ENCODE data around the gene SLC11A2. TPM values are rescaled to one million over a fixed set of nuclear protein-coding genes. Genes with fewer than 3 reads are reported as not detected.

SLC11A2 gene
- total and polyA plus RNA-seq, 2 of the 4 experiments (the other 2 are of a cell fraction) = 28.0 to 45.3 TPM

DNA sequence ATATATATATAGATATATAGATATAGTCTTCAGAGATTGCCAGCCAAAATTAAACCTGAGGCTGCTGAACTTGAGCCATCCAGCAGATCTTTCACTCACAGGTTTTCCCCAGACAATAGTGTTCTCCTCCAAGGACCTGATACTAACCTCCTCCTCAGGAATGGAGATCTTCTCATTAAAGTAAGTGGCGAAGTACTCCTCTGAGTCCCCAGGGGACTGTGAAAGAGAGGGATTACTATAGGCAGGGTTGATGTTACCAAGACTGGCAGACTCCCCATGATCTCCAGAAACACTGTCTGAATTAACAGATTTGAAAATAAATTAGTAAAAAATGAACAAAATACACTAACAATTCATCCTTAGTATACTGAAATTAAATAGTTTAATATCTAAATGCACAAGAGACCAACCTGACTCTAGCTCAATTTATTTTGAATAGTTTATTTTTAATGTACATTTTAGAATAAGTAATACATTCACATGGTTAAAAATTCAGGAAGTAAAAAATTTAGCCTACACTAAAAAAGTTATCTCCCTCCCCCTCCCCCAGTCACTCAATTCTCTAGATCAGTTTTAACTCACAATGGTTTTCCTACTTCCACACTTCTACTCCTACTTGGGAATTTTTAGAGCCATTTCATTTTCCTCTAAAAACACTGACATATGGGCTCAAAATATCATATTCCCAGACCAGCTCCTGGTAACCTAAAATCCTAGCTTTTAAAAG, 17.7 kb downstream of the SLC11A2 start:
- no peak overlapping the region for H3K18ac ChIP-seq (ENCODE audit: low read depth, low read length)
- H4K8ac ChIP-seq (ENCODE audit: low read depth in 2 of 2, low read length in 2 of 2) = no peak overlapping the region
- H3K36me3 ChIP-seq (ENCODE audit: control insufficient read depth, insufficient read depth, low read length) = peaks cover 19% of the 10 kb centered on the region
- H3K27ac ChIP-seq (ENCODE audit: insufficient read depth, low read length) = no peak overlapping the region
- DNase-seq (no peak), ATAC-seq (ENCODE audit: low read depth) (no peak)
- H3K4me2 ChIP-seq (ENCODE audit: low read depth, low read length) = no peak overlapping the region
- in situ Hi-C loops (cut with MboI; ENCODE audit: low sequenced_read_pairs) = no loop called here
- intact Hi-C loops (cut with micrococcal nuclease) = no loop called here
- H4K91ac ChIP-seq (ENCODE audit: insufficient read depth, low read depth, low read length) = no peak overlapping the region
- no peak overlapping the region for H3K9ac ChIP-seq (ENCODE audit: low read depth, low read length)
- H2BK5ac ChIP-seq (ENCODE audit: low read depth, low read length, poor library complexity, severe bottlenecking) = no peak overlapping the region
- H2AK5ac ChIP-seq (ENCODE audit: low read depth, low read length) = no peak overlapping the region
- H2BK20ac ChIP-seq (ENCODE audit: low read depth, low read length) = no peak overlapping the region
- H3K56ac ChIP-seq (ENCODE audit: extremely low read depth, insufficient read depth, low read length) = no peak overlapping the region
- H2AK9ac ChIP-seq (replicated peaks; ENCODE audit: low read depth, low read length, poor library complexity) = no peak overlapping the region
- no peak overlapping the region for H4K5ac ChIP-seq (ENCODE audit: low read depth, low read length)
- BruUV-seq (replicated peaks) = no TSS peak
- H3K4me1 ChIP-seq (ENCODE audit: control insufficient read depth, insufficient read depth, low read length) = peaks cover 3% of the 10 kb centered on the region
- H3K14ac ChIP-seq (replicated peaks; ENCODE audit: low read depth, low read length) = no peak overlapping the region
- H3K79me1 ChIP-seq (ENCODE audit: low read depth in 1 of 2, low read length in 2 of 2) = peaks cover 10 to 32% of the 10 kb centered on the region in 2 experiments
- 0 out of 2 replicates have a peak, but pooled peaks cover 3% of the 10 kb centered on the region for H3K9me1 ChIP-seq (ENCODE audit: insufficient read depth, low read length)
- ChIA-PET POLR2A (ENCODE audit: unreplicated experiment) (no interaction called here), CTCF (interaction anchor here (0.8 to 1.4 kb wide), 3 partner anchors 11 to 17 kb away, joined by 3 read pairs; partner anchors contain the start of gene SLC11A2)
- H2AFZ ChIP-seq (replicated peaks; ENCODE audit: low read length, poor library complexity) = no peak overlapping the region
- no peak overlapping the region for H3K4ac ChIP-seq (ENCODE audit: low read depth, low read length)
- H3K23ac ChIP-seq (ENCODE audit: low read depth, low read length) = no peak overlapping the region
- no peak overlapping the region for H3K4me3 ChIP-seq (ENCODE audit: insufficient read depth, low read depth, low read length)
- TF ChIP-seq USF2 (IDR thresholded peaks at IDR 0.05; ENCODE audit: low read depth, low read length) (no peak), BHLHE40 (IDR thresholded peaks at IDR 0.05; ENCODE audit: low read depth, low read length) (no peak), CTCF (conservative IDR thresholded peaks at IDR 0.05; ENCODE audit: low read depth, low read length) (no peak), RFX5 (IDR thresholded peaks at IDR 0.05; ENCODE audit: low read depth, low read length) (no peak), FOS (IDR thresholded peaks at IDR 0.05; ENCODE audit: low read depth, low read length) (no peak)
- dilution Hi-C loops (cut with HindIII; ENCODE audit: low sequenced_read_pairs, unreplicated experiment) = no loop called here
- no peaks in the 10 kb centered on the region for H3K27me3 ChIP-seq (ENCODE audit: control insufficient read depth, insufficient read depth, low read length)
- no CpG with 5 or more reads among the region's 1 CpG for WGBS, 2 experiments (ENCODE audit: extremely low coverage in 2 of 2, insufficient read length in 1 of 2)
- H4K20me1 ChIP-seq (ENCODE audit: insufficient read depth, low read length) = peaks cover 7% of the 10 kb centered on the region; the same call in 1 of the 2 replicates
- no peaks in the 10 kb centered on the region for H3K9me3 ChIP-seq (ENCODE audit: control insufficient read depth, insufficient read depth, low read length)
- H2BK15ac ChIP-seq (ENCODE audit: low read depth, low read length) = no peak overlapping the region
- no peak overlapping the region for H2BK120ac ChIP-seq (ENCODE audit: low read depth, low read length)
